Endodermal cell (in vitro differentiated cells): Measurements from ENCODE around the gene CD200R1L. TPM values are rescaled to one million over a fixed set of nuclear protein-coding genes. Genes with fewer than 3 reads are reported as not detected.
A peak's percentile ranks its signal among the peaks of the same experiment; 100 is the strongest.

Experiments
- DNase-seq: peaks from one replicate; pipeline ENCODE4 v3.0.0-alpha.2; 2017
- H3K27ac ChIP-seq: 2 replicates; pipeline ENCODE4 v1.5.1; 2013; ENCODE audit warnings: mild to moderate bottlenecking, low read depth, low read length, moderate library complexity
- H3K27me3 ChIP-seq: 2 replicates; pipeline ENCODE4 v1.6.1; 2013; ENCODE audit warnings: mild to moderate bottlenecking, low read length, moderate library complexity; ENCODE audit not compliant: insufficient read depth, control insufficient read depth, poor library complexity, severe bottlenecking
- H3K36me3 ChIP-seq: 2 replicates; pipeline ENCODE4 v1.7.0; 2013; ENCODE audit warnings: mild to moderate bottlenecking, low read length, moderate library complexity; ENCODE audit not compliant: control insufficient read depth, insufficient read depth
- H3K4me1 ChIP-seq: one replicate; pipeline ENCODE4 v1.7.0; 2013; ENCODE audit warnings: low read length; ENCODE audit not compliant: control insufficient read depth, insufficient read depth
- H3K4me3 ChIP-seq: 2 replicates; pipeline ENCODE4 v1.5.1; 2013; ENCODE audit warnings: mild to moderate bottlenecking, low read length, moderate library complexity
- H3K9ac ChIP-seq: 2 replicates; pipeline ENCODE4 v1.6.1; 2013; ENCODE audit warnings: mild to moderate bottlenecking, low read length, moderate library complexity; ENCODE audit not compliant: poor library complexity, severe bottlenecking; ENCODE audit errors: extremely low read depth
- H3K9me3 ChIP-seq: 2 replicates; pipeline ENCODE4 v1.6.1; 2013; ENCODE audit warnings: mild to moderate bottlenecking, low read length, moderate library complexity; ENCODE audit not compliant: control insufficient read depth
- H3K27ac Mint-ChIP-seq: 2 replicates; pipeline ENCODE4 v1.8.0; 2020; ENCODE audit warnings: mixed read lengths
- H3K27me3 Mint-ChIP-seq: 2 replicates; pipeline ENCODE4 v1.8.0; 2021; ENCODE audit warnings: mild to moderate bottlenecking, mixed read lengths; ENCODE audit not compliant: insufficient read depth
- H3K36me3 Mint-ChIP-seq: 2 replicates; pipeline ENCODE4 v1.8.0; 2020; ENCODE audit warnings: low read depth, mixed read lengths
- H3K4me1 Mint-ChIP-seq: 2 replicates; pipeline ENCODE4 v1.8.0; 2020; ENCODE audit warnings: mixed read lengths
- H3K4me3 Mint-ChIP-seq: 2 replicates; pipeline ENCODE4 v1.8.0; 2020; ENCODE audit warnings: mild to moderate bottlenecking, moderate library complexity, mixed read lengths
- H3K9me3 Mint-ChIP-seq: 2 replicates; pipeline ENCODE4 v1.8.0; 2020; ENCODE audit warnings: mild to moderate bottlenecking, mixed read lengths
- WGBS, 2 experiments: methylation state at CpG; one replicate each; pipeline versions ENCODE4 v1.1.5 to v1.1.7; 2013; ENCODE audit warnings: missing lambda C conversion rate in 2 of 2, mixed read lengths in 1 of 2; ENCODE audit not compliant: insufficient coverage in 1 of 2, insufficient read length in 1 of 2; 5-methylcytosine and 5-hydroxymethylcytosine counted together
- total RNA-seq, 2 donors: library from RNA; stranded (reverse); fragmentation: NEBNext Ultra II Directional in 1 of 2; extraction: Animal tissue kit (Norgen Biotek cat#: 25700) in 1 of 2; gene quantifications; 2 replicates in 1 of 2; 3 replicates in 1 of 2; pipeline ENCODE4 v1.2.1, GENCODE V29; 2021
- TF ChIP-seq, protein P1 (sequence below): fragments of 200-600 bp; sonication (generic); conservative IDR thresholded peaks from 2 replicates; pipeline ENCODE4 v1.5.0; 2021; ENCODE audit warnings: antibody characterized with exemption, mild to moderate bottlenecking

CD200R1L gene
- total RNA-seq, 2 donors from 2014 or later, result not detected

GRCh38 chr3:112767777-112768176 lies 78.9 kb downstream of the CD200R1L start:
- Histone ChIP-seq H3K9me3 (no peaks in the 10 kb centered on the region), H3K27ac (no peak overlapping the region), H3K4me3 (no peak overlapping the region), H3K27me3 (no peaks in the 10 kb centered on the region), H3K36me3 (no peaks in the 10 kb centered on the region), H3K9ac (no peak overlapping the region), H3K4me1 (no peaks in the 10 kb centered on the region)
- Mint-ChIP-seq H3K36me3 (no peaks in the 10 kb centered on the region), H3K27ac (no peak overlapping the region), H3K4me1 (no peaks in the 10 kb centered on the region), H3K4me3 (no peak overlapping the region), H3K9me3 (no peaks in the 10 kb centered on the region), H3K27me3 (no peaks in the 10 kb centered on the region)
- no peak for DNase-seq
- 90 to 100% methylated on average over 1 to 2 of the region's 2 CpGs for WGBS, 2 experiments
- TF ChIP-seq, protein P1, sequence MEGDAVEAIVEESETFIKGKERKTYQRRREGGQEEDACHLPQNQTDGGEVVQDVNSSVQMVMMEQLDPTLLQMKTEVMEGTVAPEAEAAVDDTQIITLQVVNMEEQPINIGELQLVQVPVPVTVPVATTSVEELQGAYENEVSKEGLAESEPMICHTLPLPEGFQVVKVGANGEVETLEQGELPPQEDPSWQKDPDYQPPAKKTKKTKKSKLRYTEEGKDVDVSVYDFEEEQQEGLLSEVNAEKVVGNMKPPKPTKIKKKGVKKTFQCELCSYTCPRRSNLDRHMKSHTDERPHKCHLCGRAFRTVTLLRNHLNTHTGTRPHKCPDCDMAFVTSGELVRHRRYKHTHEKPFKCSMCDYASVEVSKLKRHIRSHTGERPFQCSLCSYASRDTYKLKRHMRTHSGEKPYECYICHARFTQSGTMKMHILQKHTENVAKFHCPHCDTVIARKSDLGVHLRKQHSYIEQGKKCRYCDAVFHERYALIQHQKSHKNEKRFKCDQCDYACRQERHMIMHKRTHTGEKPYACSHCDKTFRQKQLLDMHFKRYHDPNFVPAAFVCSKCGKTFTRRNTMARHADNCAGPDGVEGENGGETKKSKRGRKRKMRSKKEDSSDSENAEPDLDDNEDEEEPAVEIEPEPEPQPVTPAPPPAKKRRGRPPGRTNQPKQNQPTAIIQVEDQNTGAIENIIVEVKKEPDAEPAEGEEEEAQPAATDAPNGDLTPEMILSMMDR, result no peak

- TF ChIP-seq, protein P1, result peak; percentile 27
- 91 to 100% methylated on average over 1 to 2 of the region's 2 CpGs for WGBS, 2 experiments
- no peaks in the 10 kb centered on the region for H3K27me3 Mint-ChIP-seq
Observed at GRCh38 chr3:112767177-112767576, 79.5 kb downstream of the CD200R1L start.

More at GRCh38 chr3:112767177-112767576, 79.5 kb downstream of the CD200R1L start:
- H3K4me3 Mint-ChIP-seq, result no peak overlapping the region
- no peaks in the 10 kb centered on the region for H3K36me3 Mint-ChIP-seq
- Histone ChIP-seq H3K27me3 (no peaks in the 10 kb centered on the region), H3K27ac (no peak overlapping the region), H3K4me1 (no peaks in the 10 kb centered on the region), H3K36me3 (no peaks in the 10 kb centered on the region), H3K9ac (no peak overlapping the region), H3K9me3 (no peaks in the 10 kb centered on the region), H3K4me3 (no peak overlapping the region)
- H3K9me3 Mint-ChIP-seq, result no peaks in the 10 kb centered on the region
- no peaks in the 10 kb centered on the region for H3K4me1 Mint-ChIP-seq
- DNase-seq, result no peak
- H3K27ac Mint-ChIP-seq, result peak overlapping the region; percentile 27

Other genes with a start within 250 kb of the CD200R1L start
- 10 to 100 TPM in 1 of 2 donors, 1 to 10 TPM in 1; 4.6 to 31.5 TPM for gene CCDC80, start 205.7 kb downstream of the CD200R1L start, total RNA-seq
- 1 to 10 TPM in 1 of 2 donors, not detected in 1; 1.1 TPM for gene CD200R1, start 128.2 kb upstream of the CD200R1L start, total RNA-seq
- gene GTPBP8, start 144.1 kb upstream of the CD200R1L start, total RNA-seq, result 10 to 100 TPM; 23.9 to 35.5 TPM